ENCODE data around the gene PNPLA1.

The PNPLA1 gene

DNA sequence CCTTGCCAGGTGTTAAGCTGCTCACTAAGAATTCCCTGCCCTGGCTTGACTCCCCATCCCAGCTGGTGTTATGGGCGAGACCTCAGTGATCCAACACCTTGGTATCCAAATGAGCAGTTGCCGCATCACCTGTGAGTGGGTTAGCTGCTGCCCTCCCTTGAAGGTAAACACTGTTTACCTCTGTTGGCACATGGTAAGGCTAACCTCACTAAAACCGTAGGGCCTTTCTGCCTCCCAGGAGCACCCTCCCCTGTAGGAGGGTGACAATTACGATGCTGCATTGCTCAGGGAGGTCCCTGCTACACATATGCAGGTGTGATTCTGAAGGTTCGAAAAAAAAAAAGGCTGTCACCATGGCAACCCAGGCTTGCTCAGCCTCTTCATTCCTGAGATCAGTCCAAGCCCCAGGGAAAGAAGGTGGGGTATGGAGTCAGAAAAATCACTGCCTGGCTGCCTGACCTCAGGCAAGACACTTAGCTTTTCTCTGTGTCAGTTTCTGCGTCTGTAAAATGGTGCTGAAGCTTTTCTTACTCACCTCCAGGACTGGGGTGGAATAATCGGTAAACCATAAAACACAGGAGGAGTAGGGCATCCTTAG lies 19.5 kb downstream of the PNPLA1 start:
- TF ChIP-seq, protein P1, sequence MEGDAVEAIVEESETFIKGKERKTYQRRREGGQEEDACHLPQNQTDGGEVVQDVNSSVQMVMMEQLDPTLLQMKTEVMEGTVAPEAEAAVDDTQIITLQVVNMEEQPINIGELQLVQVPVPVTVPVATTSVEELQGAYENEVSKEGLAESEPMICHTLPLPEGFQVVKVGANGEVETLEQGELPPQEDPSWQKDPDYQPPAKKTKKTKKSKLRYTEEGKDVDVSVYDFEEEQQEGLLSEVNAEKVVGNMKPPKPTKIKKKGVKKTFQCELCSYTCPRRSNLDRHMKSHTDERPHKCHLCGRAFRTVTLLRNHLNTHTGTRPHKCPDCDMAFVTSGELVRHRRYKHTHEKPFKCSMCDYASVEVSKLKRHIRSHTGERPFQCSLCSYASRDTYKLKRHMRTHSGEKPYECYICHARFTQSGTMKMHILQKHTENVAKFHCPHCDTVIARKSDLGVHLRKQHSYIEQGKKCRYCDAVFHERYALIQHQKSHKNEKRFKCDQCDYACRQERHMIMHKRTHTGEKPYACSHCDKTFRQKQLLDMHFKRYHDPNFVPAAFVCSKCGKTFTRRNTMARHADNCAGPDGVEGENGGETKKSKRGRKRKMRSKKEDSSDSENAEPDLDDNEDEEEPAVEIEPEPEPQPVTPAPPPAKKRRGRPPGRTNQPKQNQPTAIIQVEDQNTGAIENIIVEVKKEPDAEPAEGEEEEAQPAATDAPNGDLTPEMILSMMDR (IDR thresholded peaks at IDR 0.05; ENCODE audit: borderline replicate concordance, control extremely low read depth, extremely low read depth, insufficient read depth, missing control alignments): no peak
- in situ Hi-C loops (cut with MboI; ENCODE audit: low sequenced_read_pairs, unreplicated experiment): no loop called here
- no peak for DNase-seq (ENCODE audit: low spot score)

- DNase-seq (ENCODE audit: low spot score): no peak
- TF ChIP-seq, protein P1 (IDR thresholded peaks at IDR 0.05; ENCODE audit: borderline replicate concordance, control extremely low read depth, extremely low read depth, insufficient read depth, missing control alignments): no peak
- in situ Hi-C loops (cut with MboI; ENCODE audit: low sequenced_read_pairs, unreplicated experiment): no loop called here
Observed at GRCh38 chr6:36290668-36291620, 21.1 kb downstream of the PNPLA1 start.

DNA sequence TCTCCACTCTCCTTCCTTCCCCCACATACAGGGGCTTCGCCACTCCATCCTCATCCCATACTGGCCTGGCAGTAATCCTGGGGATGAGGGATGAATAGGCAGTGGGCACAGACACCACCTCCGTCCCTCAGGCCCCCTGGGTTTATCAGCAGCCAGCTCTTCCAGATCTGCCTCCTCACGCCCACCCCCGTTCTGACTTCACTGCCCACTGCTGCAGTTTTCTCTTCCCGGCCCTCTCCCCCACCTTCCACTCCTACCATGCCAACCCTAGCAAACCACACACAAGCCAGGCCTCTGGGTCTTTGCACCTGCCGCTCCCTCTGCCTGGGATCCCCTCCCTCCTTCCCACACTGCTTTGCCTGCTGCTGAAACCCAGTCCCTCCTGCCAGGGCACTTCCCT lies 22.3 kb downstream of the PNPLA1 start:
- DNase-seq (ENCODE audit: low spot score): no peak
- in situ Hi-C loops (cut with MboI; ENCODE audit: low sequenced_read_pairs, unreplicated experiment): no loop called here
- TF ChIP-seq, protein P1 (IDR thresholded peaks at IDR 0.05; ENCODE audit: borderline replicate concordance, control extremely low read depth, extremely low read depth, insufficient read depth, missing control alignments): no peak

GRCh38 chr6:36296240-36296639 lies 26.4 kb downstream of the PNPLA1 start:
- no peak for DNase-seq (ENCODE audit: low spot score)
- in situ Hi-C loops (cut with MboI; ENCODE audit: low sequenced_read_pairs, unreplicated experiment): no loop called here
- TF ChIP-seq, protein P1 (IDR thresholded peaks at IDR 0.05; ENCODE audit: borderline replicate concordance, control extremely low read depth, extremely low read depth, insufficient read depth, missing control alignments): no peak

DNA sequence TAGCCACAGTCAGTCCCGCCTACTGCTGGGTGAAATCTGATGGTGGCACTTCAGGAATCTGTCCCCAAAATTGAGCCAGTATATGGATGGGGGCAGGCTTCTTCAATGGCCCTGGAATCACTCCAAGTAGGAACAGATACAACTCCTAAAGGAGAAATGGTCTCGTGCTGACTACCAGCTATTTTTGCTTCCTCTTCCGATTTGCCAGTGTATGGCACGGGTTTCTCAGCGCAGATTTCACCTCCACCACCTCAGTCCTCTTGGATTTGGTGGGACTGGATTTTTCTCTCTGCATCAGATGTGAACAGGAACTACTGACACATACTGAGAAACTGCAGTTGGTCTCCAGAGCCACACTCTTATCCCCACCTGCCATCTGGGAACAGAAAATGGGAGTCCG lies 27.2 kb downstream of the PNPLA1 start:
- DNase-seq (ENCODE audit: low spot score): no peak
- in situ Hi-C loops (cut with MboI; ENCODE audit: low sequenced_read_pairs, unreplicated experiment): no loop called here
- TF ChIP-seq, protein P1 (IDR thresholded peaks at IDR 0.05; ENCODE audit: borderline replicate concordance, control extremely low read depth, extremely low read depth, insufficient read depth, missing control alignments): no peak

GRCh38 chr6:36297511-36297910 lies 27.7 kb downstream of the PNPLA1 start:
- TF ChIP-seq, protein P1 (IDR thresholded peaks at IDR 0.05; ENCODE audit: borderline replicate concordance, control extremely low read depth, extremely low read depth, insufficient read depth, missing control alignments): no peak
- in situ Hi-C loops (cut with MboI; ENCODE audit: low sequenced_read_pairs, unreplicated experiment): no loop called here
- DNase-seq (ENCODE audit: low spot score): no peak

Data from GM13976 (cell line).